ENCODE measurements around the gene FN3KRP. TPM values are rescaled to one million over a fixed set of nuclear protein-coding genes. Genes with fewer than 3 reads are reported as not detected.

Gene FN3KRP
- total and polyA plus RNA-seq, 2 of the 13 experiments (the other 11 are each of a cell fraction or from before 2014, with no cell fraction given): 22.4 to 28.2 TPM

DNA sequence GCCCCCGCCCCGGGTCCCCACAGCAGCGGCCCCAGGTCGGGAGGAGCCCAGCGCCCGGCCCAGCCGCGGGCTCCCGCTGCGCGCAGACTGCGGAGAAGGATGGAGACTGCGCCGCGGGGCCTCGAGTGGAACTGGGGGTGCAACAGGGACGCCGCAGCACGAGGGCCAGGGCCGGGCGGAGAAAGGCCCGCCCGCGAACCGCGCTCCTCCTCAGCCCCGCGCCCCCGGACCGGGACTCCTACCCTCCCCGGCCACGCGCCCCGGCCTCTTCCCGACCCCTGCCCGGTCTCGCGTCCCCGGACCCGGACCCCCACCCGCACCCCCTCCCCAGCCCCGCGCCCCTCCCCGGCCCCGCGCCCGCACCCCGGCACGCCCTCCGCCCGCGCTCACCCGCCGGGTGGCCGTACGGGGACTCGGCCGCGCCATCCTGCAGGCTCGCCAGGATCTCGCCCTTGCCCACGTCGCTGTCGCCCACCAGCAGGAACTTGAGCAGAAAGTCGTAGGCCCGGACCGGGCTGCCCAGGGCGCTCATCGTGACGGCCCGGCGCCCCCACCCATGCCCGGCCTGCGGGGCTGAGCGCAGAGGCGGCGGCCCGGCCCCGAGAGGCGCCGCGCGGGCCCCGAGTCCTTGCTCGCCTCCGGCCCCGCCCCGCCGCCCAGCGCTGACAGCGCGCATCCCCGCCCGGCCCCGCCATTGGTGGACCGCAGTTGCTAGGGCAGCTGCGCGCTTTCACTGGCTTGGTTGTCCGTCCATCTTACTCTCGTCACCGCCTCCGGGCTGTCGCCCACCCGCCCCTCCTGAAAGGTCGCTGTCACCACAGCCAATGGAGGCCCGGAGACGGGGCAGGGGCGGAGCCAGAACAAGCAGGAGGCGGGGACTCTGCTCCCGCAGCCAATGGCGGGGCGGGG, 18.2 kb upstream of the FN3KRP start, which contains the start of gene RAB40B (continued):
- TF ChIP-seq, protein P1, sequence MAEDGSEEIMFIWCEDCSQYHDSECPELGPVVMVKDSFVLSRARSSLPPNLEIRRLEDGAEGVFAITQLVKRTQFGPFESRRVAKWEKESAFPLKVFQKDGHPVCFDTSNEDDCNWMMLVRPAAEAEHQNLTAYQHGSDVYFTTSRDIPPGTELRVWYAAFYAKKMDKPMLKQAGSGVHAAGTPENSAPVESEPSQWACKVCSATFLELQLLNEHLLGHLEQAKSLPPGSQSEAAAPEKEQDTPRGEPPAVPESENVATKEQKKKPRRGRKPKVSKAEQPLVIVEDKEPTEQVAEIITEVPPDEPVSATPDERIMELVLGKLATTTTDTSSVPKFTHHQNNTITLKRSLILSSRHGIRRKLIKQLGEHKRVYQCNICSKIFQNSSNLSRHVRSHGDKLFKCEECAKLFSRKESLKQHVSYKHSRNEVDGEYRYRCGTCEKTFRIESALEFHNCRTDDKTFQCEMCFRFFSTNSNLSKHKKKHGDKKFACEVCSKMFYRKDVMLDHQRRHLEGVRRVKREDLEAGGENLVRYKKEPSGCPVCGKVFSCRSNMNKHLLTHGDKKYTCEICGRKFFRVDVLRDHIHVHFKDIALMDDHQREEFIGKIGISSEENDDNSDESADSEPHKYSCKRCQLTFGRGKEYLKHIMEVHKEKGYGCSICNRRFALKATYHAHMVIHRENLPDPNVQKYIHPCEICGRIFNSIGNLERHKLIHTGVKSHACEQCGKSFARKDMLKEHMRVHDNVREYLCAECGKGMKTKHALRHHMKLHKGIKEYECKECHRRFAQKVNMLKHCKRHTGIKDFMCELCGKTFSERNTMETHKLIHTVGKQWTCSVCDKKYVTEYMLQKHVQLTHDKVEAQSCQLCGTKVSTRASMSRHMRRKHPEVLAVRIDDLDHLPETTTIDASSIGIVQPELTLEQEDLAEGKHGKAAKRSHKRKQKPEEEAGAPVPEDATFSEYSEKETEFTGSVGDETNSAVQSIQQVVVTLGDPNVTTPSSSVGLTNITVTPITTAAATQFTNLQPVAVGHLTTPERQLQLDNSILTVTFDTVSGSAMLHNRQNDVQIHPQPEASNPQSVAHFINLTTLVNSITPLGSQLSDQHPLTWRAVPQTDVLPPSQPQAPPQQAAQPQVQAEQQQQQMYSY (CRISPR knock-in tag; IDR thresholded peaks at IDR 0.05): peak; percentile 34; the same call in 1 of the 2 replicates
- no peak for TF ChIP-seq KLF13 (CRISPR knock-in tag; IDR thresholded peaks at IDR 0.05)
- TF ChIP-seq SMARCE1 (IDR thresholded peaks at IDR 0.05; ENCODE audit: borderline replicate concordance): no peak
- no peak for TF ChIP-seq ZNF891 (CRISPR knock-in tag; IDR thresholded peaks at IDR 0.05)
- TF ChIP-seq, protein P2, sequence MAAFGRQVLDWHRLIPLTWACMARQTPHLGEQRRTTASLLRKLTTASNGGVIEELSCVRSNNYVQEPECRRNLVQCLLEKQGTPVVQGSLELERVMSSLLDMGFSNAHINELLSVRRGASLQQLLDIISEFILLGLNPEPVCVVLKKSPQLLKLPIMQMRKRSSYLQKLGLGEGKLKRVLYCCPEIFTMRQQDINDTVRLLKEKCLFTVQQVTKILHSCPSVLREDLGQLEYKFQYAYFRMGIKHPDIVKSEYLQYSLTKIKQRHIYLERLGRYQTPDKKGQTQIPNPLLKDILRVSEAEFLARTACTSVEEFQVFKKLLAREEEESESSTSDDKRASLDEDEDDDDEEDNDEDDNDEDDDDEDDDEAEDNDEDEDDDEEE (CRISPR knock-in tag; IDR thresholded peaks at IDR 0.05): 0 out of 2 replicates have a peak, but pooled peaks have one; percentile 9
- no peak for TF ChIP-seq USF2 (IDR thresholded peaks at IDR 0.05; ENCODE audit: low read depth, low read length)
- no peak for TF ChIP-seq USF2 (CRISPR knock-in tag; IDR thresholded peaks at IDR 0.05; ENCODE audit: borderline replicate concordance)
- no peak for TF ChIP-seq ZBTB33 (CRISPR knock-in tag; IDR thresholded peaks at IDR 0.05)
- no peak for TF ChIP-seq SRY (CRISPR knock-in tag; IDR thresholded peaks at IDR 0.05)
- TF ChIP-seq REPIN1 (CRISPR knock-in tag; IDR thresholded peaks at IDR 0.05; ENCODE audit: borderline replicate concordance, low read depth): no peak
- TF ChIP-seq ZNF879 (CRISPR knock-in tag; IDR thresholded peaks at IDR 0.05): no peak
- no peak for TF ChIP-seq ZNF782 (CRISPR knock-in tag; IDR thresholded peaks at IDR 0.05; ENCODE audit: borderline replicate concordance)
- no peak for TF ChIP-seq NFIC (IDR thresholded peaks at IDR 0.05; ENCODE audit: low read length)
- TF ChIP-seq ZNF350 (CRISPR knock-in tag; IDR thresholded peaks at IDR 0.05; ENCODE audit: borderline replicate concordance, low read depth): no peak
- no peak for TF ChIP-seq TBP (CRISPR knock-in tag; IDR thresholded peaks at IDR 0.05)
- TF ChIP-seq MXD1 (CRISPR knock-in tag; IDR thresholded peaks at IDR 0.05): 0 out of 2 replicates have a peak, but pooled peaks have one; percentile 9
- TF ChIP-seq GLI4 (CRISPR knock-in tag; IDR thresholded peaks at IDR 0.05; ENCODE audit: borderline replicate concordance): no peak
- no peak for TF ChIP-seq NRL (CRISPR knock-in tag; IDR thresholded peaks at IDR 0.05; ENCODE audit: borderline replicate concordance)
- TF ChIP-seq ZNF446 (CRISPR knock-in tag; IDR thresholded peaks at IDR 0.05): 0 out of 2 replicates have a peak, but pooled peaks have one; percentile 31
